Measurements from ENCODE around the gene ING3.

Gene ING3, protein sequence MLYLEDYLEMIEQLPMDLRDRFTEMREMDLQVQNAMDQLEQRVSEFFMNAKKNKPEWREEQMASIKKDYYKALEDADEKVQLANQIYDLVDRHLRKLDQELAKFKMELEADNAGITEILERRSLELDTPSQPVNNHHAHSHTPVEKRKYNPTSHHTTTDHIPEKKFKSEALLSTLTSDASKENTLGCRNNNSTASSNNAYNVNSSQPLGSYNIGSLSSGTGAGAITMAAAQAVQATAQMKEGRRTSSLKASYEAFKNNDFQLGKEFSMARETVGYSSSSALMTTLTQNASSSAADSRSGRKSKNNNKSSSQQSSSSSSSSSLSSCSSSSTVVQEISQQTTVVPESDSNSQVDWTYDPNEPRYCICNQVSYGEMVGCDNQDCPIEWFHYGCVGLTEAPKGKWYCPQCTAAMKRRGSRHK

DNA sequence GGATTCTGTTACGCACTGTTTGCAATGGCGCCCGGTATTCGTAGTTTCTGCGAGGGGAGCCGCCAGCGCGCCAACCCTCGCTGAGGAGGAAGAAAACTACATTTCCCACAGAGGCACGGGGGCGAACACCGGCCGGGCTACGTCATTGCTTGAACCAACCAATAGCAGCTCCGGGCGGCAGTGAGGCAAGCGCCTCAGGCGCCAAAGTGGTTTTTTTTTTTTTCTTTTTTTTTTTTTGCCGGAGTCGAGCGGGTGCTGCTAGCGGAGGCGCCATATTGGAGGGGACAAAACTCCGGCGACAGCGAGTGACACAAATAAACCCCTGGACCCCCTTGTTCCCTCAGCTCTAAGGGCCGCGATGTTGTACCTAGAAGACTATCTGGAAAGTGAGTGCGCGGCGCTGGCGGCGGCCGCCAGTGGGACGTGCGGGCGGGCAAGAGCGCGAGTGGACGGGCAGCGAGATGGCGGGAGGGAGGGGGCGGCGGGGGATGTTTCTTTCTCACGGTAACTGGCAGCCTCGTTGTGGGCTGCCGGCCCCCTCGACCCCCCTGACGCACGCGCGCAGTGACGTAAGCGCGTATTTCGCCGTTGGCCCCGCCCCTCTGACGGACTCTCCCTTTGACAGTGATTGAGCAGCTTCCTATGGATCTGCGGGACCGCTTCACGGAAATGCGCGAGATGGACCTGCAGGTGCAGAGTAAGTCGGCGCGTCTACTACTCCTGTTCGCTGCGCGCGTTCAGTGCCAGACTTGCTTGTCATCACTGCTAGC lies at the start of gene ING3:
TSS of gene ING3 (plus strand) at position 239 of the 770 bp plus-strand sequence. CDS start at position 359, 120 bp downstream.
- peak within 1 kb of the TSS; percentile 97 for H3K4me3 Mint-ChIP-seq

DNA sequence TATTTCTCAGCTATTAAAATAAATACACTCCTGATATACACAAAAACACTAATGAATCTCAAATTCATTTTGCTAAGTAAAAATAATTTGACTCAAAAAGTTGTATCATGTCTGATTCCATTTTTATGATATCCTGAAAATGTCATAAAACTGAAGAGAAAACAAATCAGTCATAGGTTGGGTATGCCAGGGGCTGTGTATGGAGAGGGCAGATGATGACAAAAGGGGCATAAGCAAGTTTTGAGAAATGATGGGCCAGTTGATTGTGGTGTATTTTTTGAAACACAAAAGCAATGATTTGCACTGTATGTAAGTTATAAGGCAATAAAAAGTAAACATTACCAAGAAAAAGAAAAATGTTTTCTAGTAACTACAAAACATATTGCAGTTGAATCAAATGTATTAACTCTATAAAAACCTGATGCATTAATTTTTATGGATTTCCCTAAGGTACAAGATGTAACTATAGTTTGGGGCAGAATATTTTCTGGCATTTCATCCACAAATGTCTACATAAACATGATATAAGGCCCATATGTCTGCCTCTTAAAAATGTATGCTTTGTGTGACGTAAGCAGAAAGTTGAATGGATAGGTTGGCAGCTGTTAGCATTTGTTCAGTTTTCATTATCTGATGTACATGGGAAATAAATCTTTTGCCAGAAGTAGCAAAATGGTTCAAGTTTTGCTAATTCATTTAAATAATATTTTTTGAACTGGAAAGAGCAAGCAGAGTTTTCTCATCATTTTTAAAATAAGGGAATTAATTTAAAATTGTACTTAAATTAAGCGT lies 35.1 kb upstream of the ING3 start:
- no peaks in the 10 kb centered on the region for H3K36me3 Mint-ChIP-seq
- DNase-seq (ENCODE audit: low spot score in 2 of 2), result no peak
- H3K27me3 Mint-ChIP-seq, result peaks cover 2% of the 10 kb centered on the region
- no peak for ATAC-seq (ENCODE audit: low read depth)
- no peaks in the 10 kb centered on the region for H3K4me1 Mint-ChIP-seq
- H3K4me3 Mint-ChIP-seq, result no peak overlapping the region
- H3K27ac Mint-ChIP-seq, result no peak overlapping the region
- H3K9me3 Mint-ChIP-seq, result no peaks in the 10 kb centered on the region

More for the DNA sequence above, at the start of gene ING3:
- ATAC-seq (ENCODE audit: low read depth), result peak; percentile 86
- H3K9me3 Mint-ChIP-seq, result no peaks in the 10 kb centered on the region
- H3K27me3 Mint-ChIP-seq, result peaks cover 3% of the 10 kb centered on the region
- peaks cover 9% of the 10 kb centered on the region for H3K36me3 Mint-ChIP-seq
- H3K27ac Mint-ChIP-seq, result peak within 1 kb of the TSS; percentile 99
- peak; percentile 99 to 100 for DNase-seq (ENCODE audit: low spot score in 2 of 2)
- H3K4me1 Mint-ChIP-seq, result peaks cover 14% of the 10 kb centered on the region

DNA sequence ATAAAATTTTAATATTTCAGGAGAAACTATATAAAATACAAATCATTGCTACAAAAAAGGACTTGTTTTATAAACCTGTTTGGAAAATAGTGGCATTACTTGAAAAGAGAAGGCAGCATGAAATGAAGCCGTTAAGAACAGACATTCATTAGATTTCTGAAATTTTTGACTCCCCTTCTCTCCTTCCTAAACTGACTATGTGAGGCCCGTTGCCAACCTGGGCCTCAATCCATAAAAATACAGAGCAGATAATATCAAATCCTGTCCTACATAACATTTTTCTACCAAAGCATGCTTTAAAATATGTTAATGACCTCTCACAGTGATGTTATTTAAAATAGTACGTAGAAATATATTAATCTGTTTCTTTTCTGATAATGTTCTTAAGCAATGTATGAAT lies 34.5 kb upstream of the ING3 start:
- H3K9me3 Mint-ChIP-seq, result no peaks in the 10 kb centered on the region
- H3K4me3 Mint-ChIP-seq, result no peak overlapping the region
- no peak overlapping the region for H3K27ac Mint-ChIP-seq
- H3K4me1 Mint-ChIP-seq, result no peaks in the 10 kb centered on the region
- peaks cover 2% of the 10 kb centered on the region for H3K27me3 Mint-ChIP-seq
- DNase-seq (ENCODE audit: low spot score in 2 of 2), result no peak
- no peaks in the 10 kb centered on the region for H3K36me3 Mint-ChIP-seq
- no peak for ATAC-seq (ENCODE audit: low read depth)

DNA sequence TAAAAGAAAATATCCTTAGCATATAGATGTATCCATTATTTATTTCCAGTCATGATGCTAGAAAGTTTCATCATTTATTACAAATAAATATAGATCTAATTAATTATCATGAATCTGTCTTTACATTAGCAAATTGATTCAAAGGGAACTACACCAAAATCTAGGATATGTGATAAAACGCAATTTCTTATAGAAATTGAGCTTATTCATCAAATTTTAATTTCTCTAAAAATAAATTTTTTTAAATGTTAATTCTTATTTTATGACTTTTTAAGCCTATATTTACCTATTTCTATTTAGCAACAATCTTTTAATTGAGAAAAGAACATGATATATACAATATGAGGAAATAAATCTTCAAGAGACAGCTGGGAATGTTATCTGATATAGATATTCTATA lies 34.0 kb upstream of the ING3 start:
- Mint-ChIP-seq H3K27me3 (peaks cover 2% of the 10 kb centered on the region), H3K36me3 (no peaks in the 10 kb centered on the region), H3K9me3 (no peaks in the 10 kb centered on the region), H3K4me1 (no peaks in the 10 kb centered on the region), H3K4me3 (no peak overlapping the region), H3K27ac (no peak overlapping the region)
- ATAC-seq (ENCODE audit: low read depth), result no peak
- DNase-seq (ENCODE audit: low spot score in 2 of 2), result no peak

DNA sequence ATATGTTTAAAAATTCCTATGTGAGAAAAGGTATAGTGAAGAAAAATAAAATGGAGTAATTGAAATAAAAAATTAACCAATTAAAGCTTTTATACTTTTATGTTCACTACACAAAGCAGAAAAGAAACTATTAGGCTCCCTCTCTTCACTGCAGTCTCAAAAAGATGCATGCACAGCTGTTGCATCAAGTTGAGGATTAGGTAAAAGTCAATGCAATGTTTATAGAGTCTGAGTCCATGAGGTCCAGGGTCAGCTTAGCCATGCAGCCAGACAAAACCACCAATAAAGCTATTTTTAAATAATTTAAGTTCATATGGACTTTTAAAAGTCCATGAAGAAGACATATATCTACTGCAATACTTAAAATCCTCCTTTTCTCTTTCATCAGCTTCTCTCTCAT lies 31.1 kb upstream of the ING3 start:
- DNase-seq (ENCODE audit: low spot score in 2 of 2) (no peak), ATAC-seq (ENCODE audit: low read depth) (no peak)
- Mint-ChIP-seq H3K27ac (no peak overlapping the region), H3K4me3 (no peak overlapping the region), H3K36me3 (no peaks in the 10 kb centered on the region), H3K9me3 (no peaks in the 10 kb centered on the region), H3K4me1 (no peaks in the 10 kb centered on the region), H3K27me3 (peaks cover 4% of the 10 kb centered on the region)

DNA sequence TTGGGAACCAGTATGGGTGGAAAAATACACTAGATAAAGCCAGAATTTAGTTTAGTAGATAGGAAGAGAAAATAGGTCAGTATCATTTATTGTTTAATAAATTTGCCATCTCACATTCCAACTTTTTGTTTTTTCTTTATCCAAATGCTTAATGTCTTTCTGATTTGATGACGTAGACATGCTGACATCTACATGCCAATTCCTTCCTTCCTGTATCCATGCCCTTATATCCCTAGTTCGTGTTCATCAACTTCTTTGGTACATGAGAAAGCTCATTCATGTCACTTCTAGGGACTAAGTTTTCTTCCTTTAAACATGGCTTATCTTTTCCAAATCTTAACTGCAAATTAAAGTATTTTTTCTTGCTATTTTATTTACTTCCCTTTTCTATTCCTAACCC lies 30.5 kb upstream of the ING3 start:
- Mint-ChIP-seq H3K27me3 (peaks cover 7% of the 10 kb centered on the region), H3K4me3 (no peak overlapping the region), H3K4me1 (no peaks in the 10 kb centered on the region)

DNA sequence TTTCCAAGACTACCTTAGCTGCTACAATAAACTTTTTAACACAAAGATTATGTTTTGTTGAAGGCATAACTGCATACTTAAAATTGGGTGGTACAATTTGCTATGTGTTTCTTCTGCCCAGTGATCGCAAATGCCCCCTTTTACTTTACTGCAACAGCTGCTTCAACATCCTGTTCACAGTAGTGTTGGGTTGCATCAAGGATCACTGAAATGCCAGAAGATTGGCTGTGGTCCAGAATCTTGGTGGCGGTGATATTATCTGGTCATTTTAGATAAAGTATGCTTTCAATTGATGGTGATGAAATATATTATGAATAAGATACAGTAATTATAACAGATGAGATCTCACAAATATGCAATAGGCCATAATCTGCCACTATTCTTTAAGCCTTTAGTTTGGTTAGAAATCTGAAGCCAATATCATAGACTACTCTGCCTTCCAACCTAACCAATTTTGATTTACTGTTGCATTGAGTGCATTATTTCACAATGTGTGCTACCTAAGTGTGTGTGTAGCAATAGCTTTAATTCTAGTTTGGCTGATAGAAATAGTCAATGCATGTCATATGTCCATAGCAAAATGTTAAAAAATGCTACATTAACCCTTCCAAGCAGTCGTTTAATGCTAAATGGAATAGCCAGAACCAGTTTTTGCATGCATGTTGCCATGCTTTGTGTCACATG lies 29.8 kb upstream of the ING3 start:
- DNase-seq (ENCODE audit: low spot score in 2 of 2) (no peak), ATAC-seq (ENCODE audit: low read depth) (no peak)
- peaks cover 7% of the 10 kb centered on the region for H3K27me3 Mint-ChIP-seq
- no peak overlapping the region for H3K27ac Mint-ChIP-seq
- no peaks in the 10 kb centered on the region for H3K4me1 Mint-ChIP-seq
- H3K4me3 Mint-ChIP-seq, result no peak overlapping the region
- H3K9me3 Mint-ChIP-seq, result no peaks in the 10 kb centered on the region
- H3K36me3 Mint-ChIP-seq, result no peaks in the 10 kb centered on the region

More for the DNA sequence above, 30.5 kb upstream of the ING3 start:
- H3K27ac Mint-ChIP-seq, result no peak overlapping the region
- no peaks in the 10 kb centered on the region for H3K36me3 Mint-ChIP-seq
- no peak for DNase-seq (ENCODE audit: low spot score in 2 of 2)
- ATAC-seq (ENCODE audit: low read depth), result no peak
- no peaks in the 10 kb centered on the region for H3K9me3 Mint-ChIP-seq

DNA sequence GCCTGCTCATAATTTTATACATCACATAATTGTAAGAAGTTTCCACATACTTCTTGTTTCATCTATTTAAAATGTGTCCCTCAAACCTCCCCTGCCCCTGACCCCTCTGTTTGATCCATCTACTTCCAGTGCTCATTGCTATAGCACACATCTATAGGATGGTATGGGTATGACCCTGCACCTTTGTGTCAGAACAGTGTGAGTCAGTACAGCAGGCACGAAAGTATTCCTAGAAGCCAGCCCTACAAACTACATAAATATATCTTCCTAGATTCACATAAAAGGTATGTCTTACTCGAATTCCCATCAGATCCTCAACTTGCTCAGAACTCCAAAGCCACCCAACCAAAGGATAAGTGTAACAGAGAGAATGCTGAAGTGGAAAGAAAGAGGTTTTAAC lies 25.7 kb upstream of the ING3 start:
- no peak for DNase-seq (ENCODE audit: low spot score in 2 of 2)
- no peak overlapping the region for H3K27ac Mint-ChIP-seq
- H3K9me3 Mint-ChIP-seq, result no peaks in the 10 kb centered on the region
- H3K4me3 Mint-ChIP-seq, result no peak overlapping the region
- peaks cover 7% of the 10 kb centered on the region for H3K4me1 Mint-ChIP-seq
- H3K36me3 Mint-ChIP-seq, result no peaks in the 10 kb centered on the region
- no peak for ATAC-seq (ENCODE audit: low read depth)
- peaks cover 5% of the 10 kb centered on the region for H3K27me3 Mint-ChIP-seq

DNA sequence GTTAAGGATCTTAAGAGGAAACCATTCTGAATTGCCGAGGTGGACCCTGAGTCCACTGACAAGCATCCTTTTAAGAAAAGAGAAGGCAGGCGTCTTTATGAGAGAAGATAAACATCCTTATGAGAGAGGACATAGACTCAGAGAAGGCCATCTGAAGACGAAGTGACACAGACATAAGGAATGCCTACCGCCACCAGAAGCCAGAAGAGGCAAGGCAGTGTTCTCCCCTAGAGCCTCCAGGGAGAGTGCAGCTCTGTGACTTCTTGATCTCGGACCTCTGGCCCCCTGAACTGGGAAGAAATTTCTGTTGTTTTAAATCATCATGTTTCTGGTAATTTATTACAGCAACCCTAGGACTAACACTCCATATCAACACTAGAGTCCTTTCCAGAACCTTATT lies 25.2 kb upstream of the ING3 start:
- Mint-ChIP-seq H3K4me1 (peaks cover 7% of the 10 kb centered on the region), H3K27ac (no peak overlapping the region), H3K4me3 (no peak overlapping the region), H3K9me3 (no peaks in the 10 kb centered on the region), H3K36me3 (no peaks in the 10 kb centered on the region), H3K27me3 (peaks cover 5% of the 10 kb centered on the region)
- DNase-seq (ENCODE audit: low spot score in 2 of 2), result no peak
- no peak for ATAC-seq (ENCODE audit: low read depth)

DNA sequence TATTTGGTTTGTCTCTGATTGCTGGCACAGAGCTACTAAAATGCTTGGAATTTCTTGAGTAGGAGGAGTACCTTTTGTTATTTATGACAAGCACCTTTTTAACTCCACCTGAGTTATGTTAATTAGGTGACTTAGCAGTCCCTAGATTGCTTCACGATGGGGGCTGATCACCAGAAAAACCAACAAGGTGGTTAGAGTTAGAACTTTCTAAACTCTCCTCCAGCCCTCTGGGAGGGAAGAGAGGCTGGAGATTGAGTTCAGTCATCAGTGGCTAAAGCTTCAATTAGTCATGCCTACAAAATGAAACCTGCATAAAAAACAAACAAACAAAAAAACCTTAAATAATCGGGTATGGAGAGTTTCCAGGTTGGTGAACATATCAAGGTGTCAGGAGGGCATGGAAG lies 23.6 kb upstream of the ING3 start:
- no peak for DNase-seq (ENCODE audit: low spot score in 2 of 2)
- Mint-ChIP-seq H3K27me3 (peaks cover 5% of the 10 kb centered on the region), H3K36me3 (no peaks in the 10 kb centered on the region), H3K4me3 (no peak overlapping the region), H3K4me1 (peaks cover 7% of the 10 kb centered on the region), H3K27ac (no peak overlapping the region), H3K9me3 (no peaks in the 10 kb centered on the region)
- ATAC-seq (ENCODE audit: low read depth), result no peak

DNA sequence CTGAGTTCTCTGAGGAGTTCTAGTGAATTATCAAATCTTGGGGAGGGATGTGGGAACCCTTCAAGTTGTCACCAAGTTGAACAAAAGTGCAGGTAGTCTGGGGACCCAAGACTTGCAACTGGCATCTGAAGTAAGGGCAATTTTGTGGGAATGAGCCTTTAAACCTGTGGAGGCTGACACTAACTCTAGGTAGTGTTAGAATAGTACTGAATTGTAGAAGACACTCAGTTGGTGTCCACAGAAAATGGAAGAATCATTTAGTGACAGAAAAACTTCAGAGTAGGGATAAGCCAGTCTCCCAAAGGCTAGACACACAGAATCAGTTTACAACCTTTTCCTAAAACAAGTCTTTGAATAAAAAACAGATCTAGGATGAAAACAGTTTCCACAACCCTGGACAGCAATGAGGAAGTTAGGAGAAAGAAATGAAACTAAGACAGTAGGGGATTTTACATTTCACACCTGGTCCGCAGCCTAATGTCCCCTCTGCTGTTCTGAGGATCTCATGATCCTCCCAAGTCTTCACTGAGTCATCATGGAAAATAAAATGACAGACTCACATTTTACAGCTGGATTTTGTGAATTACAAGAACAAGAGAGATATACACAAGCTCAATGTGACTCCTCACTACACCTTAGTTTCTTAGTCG lies 23.0 kb upstream of the ING3 start:
- no peaks in the 10 kb centered on the region for H3K36me3 Mint-ChIP-seq
- H3K27ac Mint-ChIP-seq, result no peak overlapping the region

DNA sequence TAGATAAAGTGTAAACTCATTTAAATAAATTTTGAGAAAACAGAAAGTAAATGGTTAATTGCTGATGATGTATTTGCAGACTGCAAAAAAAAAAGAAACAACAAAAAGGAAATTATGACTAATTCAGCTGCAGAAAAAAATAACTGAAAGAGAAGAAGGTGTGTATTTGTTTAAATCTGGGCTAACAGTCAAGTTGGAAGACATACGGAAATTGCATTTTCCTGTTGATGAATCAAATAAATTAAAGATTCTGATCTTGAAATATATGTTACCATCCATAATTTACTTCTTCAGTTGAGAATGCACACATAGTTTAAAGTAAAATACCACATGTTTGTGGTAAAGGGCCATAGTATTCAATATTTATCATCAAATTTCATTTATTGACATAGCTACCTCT lies 19.3 kb upstream of the ING3 start:
- H3K36me3 Mint-ChIP-seq, result no peaks in the 10 kb centered on the region
- no peak overlapping the region for H3K27ac Mint-ChIP-seq
- DNase-seq (ENCODE audit: low spot score in 2 of 2) (no peak), ATAC-seq (ENCODE audit: low read depth) (no peak)
- H3K27me3 Mint-ChIP-seq, result no peaks in the 10 kb centered on the region
- H3K9me3 Mint-ChIP-seq, result no peaks in the 10 kb centered on the region
- peaks cover 7% of the 10 kb centered on the region for H3K4me1 Mint-ChIP-seq
- H3K4me3 Mint-ChIP-seq, result no peak overlapping the region

More for the DNA sequence above, 23.0 kb upstream of the ING3 start:
- Mint-ChIP-seq H3K9me3 (no peaks in the 10 kb centered on the region), H3K4me1 (peaks cover 7% of the 10 kb centered on the region), H3K27me3 (peaks cover 5% of the 10 kb centered on the region), H3K4me3 (no peak overlapping the region)
- DNase-seq (ENCODE audit: low spot score in 2 of 2), result peak in 1 of 2 donors; percentile 22
- peak; percentile 99 for ATAC-seq (ENCODE audit: low read depth)

DNA sequence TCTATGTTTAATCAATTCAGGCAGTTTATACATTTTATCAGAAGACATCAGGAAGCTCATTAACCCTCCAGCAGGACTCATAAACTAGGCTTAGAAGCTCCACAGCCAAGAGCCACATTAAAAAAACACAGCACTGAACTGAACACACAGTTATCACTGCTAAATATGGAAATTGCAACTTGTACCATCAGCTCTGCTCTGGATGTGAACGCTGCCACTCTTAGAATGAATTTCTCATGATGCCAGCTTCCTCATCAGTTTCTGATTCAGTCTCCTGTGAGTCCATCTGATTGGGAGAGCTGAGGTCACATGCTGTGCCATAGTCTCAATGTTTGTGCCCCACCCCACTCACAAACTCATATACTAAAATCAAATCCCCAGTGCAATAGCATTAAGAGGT lies 17.1 kb upstream of the ING3 start:
- Mint-ChIP-seq H3K9me3 (no peaks in the 10 kb centered on the region), H3K4me1 (no peaks in the 10 kb centered on the region), H3K36me3 (no peaks in the 10 kb centered on the region), H3K4me3 (no peak overlapping the region), H3K27ac (no peak overlapping the region), H3K27me3 (peaks cover 3% of the 10 kb centered on the region)
- ATAC-seq (ENCODE audit: low read depth) (peak; percentile 38), DNase-seq (ENCODE audit: low spot score in 2 of 2) (no peak)
